ENCODE data around the gene ARRB2. TPM values are rescaled to one million over a fixed set of nuclear protein-coding genes. Genes with fewer than 3 reads are reported as not detected.
A peak's percentile ranks its signal among the peaks of the same experiment; 100 is the strongest.

The ARRB2 gene
- total RNA-seq, 4 donors from 2014 or later: 12.1 to 20.6 (median 16.0) TPM

DNA sequence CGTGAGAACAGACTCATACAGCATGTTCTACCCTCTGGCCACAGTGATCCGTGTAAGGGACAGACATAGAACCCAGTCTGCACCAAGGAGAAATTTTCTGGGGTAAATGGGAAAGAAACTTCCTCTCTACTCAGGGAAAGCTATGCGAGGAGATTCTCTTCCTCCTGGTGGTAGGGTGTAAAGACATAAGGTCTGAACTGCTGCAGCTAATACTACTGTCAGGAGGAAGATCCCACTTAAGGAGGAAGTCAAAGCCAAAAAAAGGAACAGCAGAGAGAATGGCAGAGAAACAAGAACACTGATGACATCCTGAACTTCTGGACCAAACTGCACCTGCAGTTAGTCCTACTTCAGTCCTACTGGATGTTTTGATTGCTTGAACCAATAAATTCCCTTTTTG is 54.2 kb downstream of the ARRB2 start:
- no peak overlapping the region for H3K27ac ChIP-seq
- H3K9me3 ChIP-seq: no peaks in the 10 kb centered on the region
- H3K4me3 ChIP-seq: no peak overlapping the region
- H3K36me3 ChIP-seq: no peaks in the 10 kb centered on the region
- H3K4me1 ChIP-seq: no peaks in the 10 kb centered on the region
- TF ChIP-seq EP300 (IDR thresholded peaks at IDR 0.05) (no peak), POLR2A (IDR thresholded peaks at IDR 0.05) (no peak), POLR2AphosphoS5 (IDR thresholded peaks at IDR 0.05) (no peak)
- TF ChIP-seq, protein P1, sequence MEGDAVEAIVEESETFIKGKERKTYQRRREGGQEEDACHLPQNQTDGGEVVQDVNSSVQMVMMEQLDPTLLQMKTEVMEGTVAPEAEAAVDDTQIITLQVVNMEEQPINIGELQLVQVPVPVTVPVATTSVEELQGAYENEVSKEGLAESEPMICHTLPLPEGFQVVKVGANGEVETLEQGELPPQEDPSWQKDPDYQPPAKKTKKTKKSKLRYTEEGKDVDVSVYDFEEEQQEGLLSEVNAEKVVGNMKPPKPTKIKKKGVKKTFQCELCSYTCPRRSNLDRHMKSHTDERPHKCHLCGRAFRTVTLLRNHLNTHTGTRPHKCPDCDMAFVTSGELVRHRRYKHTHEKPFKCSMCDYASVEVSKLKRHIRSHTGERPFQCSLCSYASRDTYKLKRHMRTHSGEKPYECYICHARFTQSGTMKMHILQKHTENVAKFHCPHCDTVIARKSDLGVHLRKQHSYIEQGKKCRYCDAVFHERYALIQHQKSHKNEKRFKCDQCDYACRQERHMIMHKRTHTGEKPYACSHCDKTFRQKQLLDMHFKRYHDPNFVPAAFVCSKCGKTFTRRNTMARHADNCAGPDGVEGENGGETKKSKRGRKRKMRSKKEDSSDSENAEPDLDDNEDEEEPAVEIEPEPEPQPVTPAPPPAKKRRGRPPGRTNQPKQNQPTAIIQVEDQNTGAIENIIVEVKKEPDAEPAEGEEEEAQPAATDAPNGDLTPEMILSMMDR (IDR thresholded peaks at IDR 0.05): no peak
- WGBS: 63% methylated on average over 3 of the region's 3 CpGs
- DNase-seq (ENCODE audit: low spot score in 2 of 2): no peak
- no peaks in the 10 kb centered on the region for H3K27me3 ChIP-seq

DNA sequence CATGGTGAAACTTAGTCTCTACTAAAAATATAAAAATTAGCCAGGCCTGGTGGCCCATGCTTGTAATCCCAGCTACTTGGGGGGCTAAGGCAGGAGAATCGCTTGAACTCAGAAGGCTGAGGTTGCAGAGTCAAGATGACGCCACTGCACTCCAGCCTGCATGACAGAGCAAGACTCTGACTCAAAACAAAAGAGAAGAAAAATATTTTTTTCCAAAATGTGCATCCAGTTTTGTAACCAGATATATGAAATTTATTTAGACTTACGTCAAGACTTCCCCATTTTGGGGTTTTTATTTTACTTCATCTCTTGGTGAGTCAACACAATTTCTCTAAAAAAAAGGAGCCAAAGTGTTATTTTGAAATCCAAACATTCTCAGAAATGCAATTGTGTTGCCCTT is 55.8 kb downstream of the ARRB2 start:
- H3K27ac ChIP-seq: peak overlapping the region; percentile 26
- TF ChIP-seq, protein P1 (IDR thresholded peaks at IDR 0.05): no peak
- TF ChIP-seq POLR2AphosphoS5 (IDR thresholded peaks at IDR 0.05): no peak
- no peak for TF ChIP-seq POLR2A (IDR thresholded peaks at IDR 0.05)
- no peak for TF ChIP-seq EP300 (IDR thresholded peaks at IDR 0.05)

DNA sequence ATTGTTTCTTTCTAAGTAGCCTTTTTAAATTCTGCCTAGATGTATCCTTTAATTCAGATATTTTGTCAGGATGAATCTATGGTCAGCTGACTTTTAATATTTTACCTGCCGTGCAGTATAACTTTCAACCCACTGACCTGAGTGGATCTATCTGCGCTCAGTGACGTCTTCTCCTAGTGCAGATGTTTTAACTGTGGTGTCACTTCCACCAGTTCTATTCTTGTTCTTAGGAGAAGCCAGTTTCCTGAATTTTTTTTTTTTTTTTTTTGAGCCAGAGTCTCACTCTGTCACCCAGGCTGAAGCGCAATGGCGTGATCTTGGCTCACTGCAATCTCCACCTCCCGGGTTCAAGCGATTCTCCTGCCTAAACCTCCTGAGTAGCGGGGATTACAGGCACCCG is 56.3 kb downstream of the ARRB2 start:
- TF ChIP-seq, protein P1 (IDR thresholded peaks at IDR 0.05): no peak
- TF ChIP-seq EP300 (IDR thresholded peaks at IDR 0.05): no peak
- Histone ChIP-seq H3K4me1 (peaks cover 4% of the 10 kb centered on the region), H3K36me3 (no peaks in the 10 kb centered on the region), H3K9me3 (no peaks in the 10 kb centered on the region), H3K27me3 (peaks cover under 1% of the 10 kb centered on the region), H3K4me3 (no peak overlapping the region), H3K27ac (no peak overlapping the region)
- 84% methylated on average over 9 of the region's 9 CpGs for WGBS
- no peak for DNase-seq (ENCODE audit: low spot score in 2 of 2)

More for the DNA sequence above, 55.8 kb downstream of the ARRB2 start:
- Histone ChIP-seq H3K9me3 (no peaks in the 10 kb centered on the region), H3K36me3 (no peaks in the 10 kb centered on the region), H3K4me3 (no peak overlapping the region), H3K4me1 (no peaks in the 10 kb centered on the region), H3K27me3 (no peaks in the 10 kb centered on the region)
- 86% methylated on average over 3 of the region's 3 CpGs for WGBS
- DNase-seq (ENCODE audit: low spot score in 2 of 2): no peak

DNA sequence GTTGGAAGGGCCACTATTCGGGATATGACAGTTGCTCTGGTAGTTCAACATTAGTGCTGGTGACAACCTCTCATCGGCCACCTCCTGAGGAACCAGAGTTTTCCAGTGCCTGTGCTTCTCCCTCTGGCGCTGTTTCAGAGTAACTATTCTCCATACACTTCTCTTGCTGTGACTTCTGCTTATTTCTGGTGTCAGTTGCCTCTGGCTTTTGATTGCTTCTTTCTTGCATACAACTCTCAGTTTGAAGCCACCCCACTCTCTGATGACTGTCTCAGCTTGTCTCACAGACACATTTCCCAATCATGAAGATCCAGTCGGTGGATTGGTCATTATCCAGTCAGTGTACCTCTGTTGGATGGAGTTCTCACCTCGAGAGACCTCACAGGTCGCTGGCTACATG is 57.9 kb downstream of the ARRB2 start:
- no peak for DNase-seq (ENCODE audit: low spot score in 2 of 2)
- H3K36me3 ChIP-seq: no peaks in the 10 kb centered on the region
- H3K4me3 ChIP-seq: no peak overlapping the region
- peaks cover 5% of the 10 kb centered on the region for H3K4me1 ChIP-seq
- WGBS: 80% methylated on average over 6 of the region's 6 CpGs
- TF ChIP-seq, protein P1 (IDR thresholded peaks at IDR 0.05): no peak
- H3K9me3 ChIP-seq: no peaks in the 10 kb centered on the region
- no peak overlapping the region for H3K27ac ChIP-seq
- H3K27me3 ChIP-seq: peaks cover 7% of the 10 kb centered on the region

DNA sequence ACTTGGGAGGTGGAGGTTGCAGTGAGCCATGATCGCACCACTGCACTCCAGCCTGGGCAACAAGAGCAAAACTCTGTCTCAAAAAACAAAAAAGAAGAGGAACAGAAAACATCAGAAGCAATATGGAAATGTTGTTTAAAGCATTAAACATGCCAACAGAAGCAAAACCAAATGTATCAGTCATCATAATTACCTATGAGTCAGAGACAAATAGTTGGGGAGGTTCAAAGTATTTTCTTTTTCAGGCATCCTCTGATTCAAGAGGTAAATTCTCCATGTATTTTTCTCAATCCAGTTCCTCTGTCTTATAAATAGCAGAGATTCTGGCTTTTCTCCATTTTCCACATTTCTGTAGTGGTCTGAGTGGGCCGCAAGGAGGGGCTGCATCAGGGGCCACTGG is 59.2 kb downstream of the ARRB2 start:
- no peak overlapping the region for H3K27ac ChIP-seq
- no peaks in the 10 kb centered on the region for H3K36me3 ChIP-seq
- H3K4me3 ChIP-seq: no peak overlapping the region
- TF ChIP-seq, protein P1 (IDR thresholded peaks at IDR 0.05): no peak
- no peak for TF ChIP-seq EP300 (IDR thresholded peaks at IDR 0.05)
- no peak for TF ChIP-seq POLR2AphosphoS5 (IDR thresholded peaks at IDR 0.05)
- TF ChIP-seq POLR2A (IDR thresholded peaks at IDR 0.05): no peak
- peaks cover 5% of the 10 kb centered on the region for H3K4me1 ChIP-seq
- no peaks in the 10 kb centered on the region for H3K9me3 ChIP-seq
- DNase-seq (ENCODE audit: low spot score in 2 of 2): no peak
- 94% methylated on average over 2 of the region's 2 CpGs for WGBS
- H3K27me3 ChIP-seq: peaks cover 7% of the 10 kb centered on the region

Other genes starting within 250 kb of the ARRB2 start
- 10 to 100 TPM; 25.1 to 76.3 (median 49.6) TPM for gene SPNS2, start 211.8 kb upstream of the ARRB2 start, total RNA-seq
- gene MYBBP1A, start 155.2 kb upstream of the ARRB2 start, total RNA-seq: 100 to 1,000 TPM in 1 of 4 donors, 10 to 100 TPM in 3; 73.4 to 127 (median 83.8) TPM
- 100 to 1,000 TPM in 3 of 4 donors, 10 to 100 TPM in 1; 64.6 to 187 (median 134) TPM for gene GGT6, start 150.1 kb upstream of the ARRB2 start, total RNA-seq
- gene SMTNL2, start 126.1 kb upstream of the ARRB2 start, total RNA-seq: 1 to 10 TPM in 1 of 4 donors, under 1 TPM in 2, not detected in 1; 0.64 to 1.3 (median 0.81) TPM
- gene ALOX15, start 69.0 kb upstream of the ARRB2 start, total RNA-seq: 1 to 10 TPM in 1 of 4 donors, under 1 TPM in 3; 0.15 to 1.5 (median 0.36) TPM
- 10 to 100 TPM; 32.2 to 79.3 (median 60.9) TPM for gene PELP1, start 6.5 kb upstream of the ARRB2 start, total RNA-seq
- gene MED11, start 20.8 kb downstream of the ARRB2 start, total RNA-seq: 10 to 100 TPM; 15.0 to 38.0 (median 26.4) TPM
- 1 to 10 TPM in 2 of 4 donors, under 1 TPM in 2; 0.40 to 2.8 (median 1.3) TPM for gene ZMYND15, start 29.2 kb downstream of the ARRB2 start, total RNA-seq
- gene CXCL16, start 29.3 kb downstream of the ARRB2 start, total RNA-seq: 10 to 100 TPM; 12.5 to 33.9 (median 18.8) TPM
- not detected for gene TM4SF5, start 61.3 kb downstream of the ARRB2 start, total RNA-seq
- gene VMO1, start 75.7 kb downstream of the ARRB2 start, total RNA-seq: 1 to 10 TPM in 2 of 4 donors, not detected in 2; 1.4 to 1.5 TPM
- gene GLTPD2, start 78.3 kb downstream of the ARRB2 start, total RNA-seq: under 1 TPM in 1 of 4 donors, not detected in 3; 0.80 TPM
- gene PSMB6, start 85.5 kb downstream of the ARRB2 start, total RNA-seq: 100 to 1,000 TPM in 3 of 4 donors, 10 to 100 TPM in 1; 68.6 to 250 (median 189) TPM
- 100 to 1,000 TPM in 1 of 4 donors, 10 to 100 TPM in 3; 53.5 to 134 (median 57.6) TPM for gene PLD2, start 96.5 kb downstream of the ARRB2 start, total RNA-seq
- 100 to 1,000 TPM; 141 to 352 (median 169) TPM for gene MINK1, start 122.7 kb downstream of the ARRB2 start, total RNA-seq
- gene C17orf107, start 188.9 kb downstream of the ARRB2 start, total RNA-seq: 1 to 10 TPM; 3.7 to 9.8 (median 7.5) TPM
- gene CHRNE, start 192.5 kb downstream of the ARRB2 start, total RNA-seq: 1 to 10 TPM; 1.7 to 6.0 (median 2.4) TPM
- not detected for gene GP1BA, start 221.6 kb downstream of the ARRB2 start, total RNA-seq
- 10 to 100 TPM; 35.7 to 74.3 (median 41.6) TPM for gene SLC25A11, start 229.4 kb downstream of the ARRB2 start, total RNA-seq
- 100 to 1,000 TPM in 2 of 4 donors, 10 to 100 TPM in 2; 74.1 to 118 (median 99.4) TPM for gene RNF167, start 229.6 kb downstream of the ARRB2 start, total RNA-seq
- gene PFN1, start 237.9 kb downstream of the ARRB2 start, total RNA-seq: 100 to 1,000 TPM; 392 to 756 (median 686) TPM
- gene ENO3, start 240.5 kb downstream of the ARRB2 start, total RNA-seq: 1 to 10 TPM; 2.0 to 4.2 (median 3.2) TPM

Measured in suprapubic skin (tissue), 4 donors.